NCI-H345 treated with DMSO at 0.1 percent for 48 hours (cell line): ENCODE measurements around the gene OR5A1.
"Not testable (repeated sequence)": the region's sequence is repeated elsewhere in the genome, so short reads cannot be mapped to it uniquely, and the experiment has no call there.

ENCODE experiments used
- DNase-seq: peaks from one replicate; lab custom pipeline; 2025; ENCODE audit not compliant: unreplicated experiment; lab: John Stamatoyannopoulos, UW

The OR5A1 gene

DNA sequence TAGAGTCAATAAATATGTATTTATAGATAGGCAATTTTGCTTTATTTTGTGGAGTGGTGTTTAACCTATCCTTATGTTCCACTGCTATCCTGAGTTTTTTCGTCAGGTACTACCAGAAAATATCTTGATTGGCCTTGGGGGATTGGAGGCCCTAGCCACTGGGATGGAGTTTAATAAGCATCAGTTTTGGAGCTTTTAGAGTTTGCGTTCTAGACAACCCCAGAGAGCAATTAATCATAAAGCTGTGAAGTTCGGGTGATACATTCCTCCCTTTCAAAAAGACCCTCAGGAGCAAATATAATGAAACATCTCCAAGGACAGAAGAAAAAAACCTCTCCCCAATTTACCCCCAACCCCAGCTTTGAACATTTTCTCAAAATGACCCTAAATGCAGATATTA is at the start of gene OR5A1:
TSS of gene OR5A1 (plus strand) at position 301 of the 400 bp plus-strand sequence. CDS start 6,700 bp downstream, outside the sequence.
- DNase-seq, result no peak

- no peak for DNase-seq
These were observed 42.1 kb upstream of the OR5A1 start for GRCh38 chr11:59394186-59394585.

GRCh38 chr11:59400461-59401261 is 35.6 kb upstream of the OR5A1 start:
- no peak for DNase-seq

DNA sequence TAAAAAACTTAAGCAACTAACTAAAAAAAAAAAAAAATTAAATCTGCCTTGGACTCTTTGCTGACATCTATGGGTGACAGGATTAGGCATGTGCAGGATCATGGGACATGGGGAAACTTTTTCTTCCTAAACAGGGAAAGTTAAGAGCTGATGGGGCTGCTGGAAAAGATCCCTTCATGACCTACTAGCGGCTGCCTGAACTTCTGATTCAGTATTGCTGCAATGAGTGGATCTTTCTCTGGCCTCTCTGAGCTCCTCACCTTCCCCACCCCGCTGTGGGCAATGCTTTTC is 35.1 kb upstream of the OR5A1 start:
- no peak for DNase-seq

- no peak for DNase-seq
These were observed 32.7 kb upstream of the OR5A1 start for GRCh38 chr11:59403546-59403945.

DNA sequence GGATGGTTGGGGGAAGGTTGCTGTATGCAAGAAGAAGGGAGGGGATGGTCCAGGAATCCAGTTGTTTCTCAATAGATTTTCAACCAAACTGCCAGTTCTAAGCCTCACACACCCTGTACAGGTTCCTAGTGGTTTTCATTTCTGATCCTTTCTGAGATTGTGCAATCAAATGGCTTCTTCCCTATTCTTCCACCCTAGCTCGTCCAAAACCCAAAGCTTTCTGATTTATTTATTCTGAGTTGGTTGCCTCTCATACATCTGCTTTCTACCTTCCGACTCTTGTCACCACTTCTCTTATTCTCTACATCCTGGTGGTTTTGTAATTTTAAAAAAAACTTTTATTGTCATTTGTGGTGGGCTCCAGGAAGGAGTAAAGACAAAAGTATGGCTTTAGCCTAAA is 22.6 kb upstream of the OR5A1 start:
- DNase-seq, result no peak

- DNase-seq, result no peak
These were observed 21.2 kb upstream of the OR5A1 start for GRCh38 chr11:59415111-59415510.

DNA sequence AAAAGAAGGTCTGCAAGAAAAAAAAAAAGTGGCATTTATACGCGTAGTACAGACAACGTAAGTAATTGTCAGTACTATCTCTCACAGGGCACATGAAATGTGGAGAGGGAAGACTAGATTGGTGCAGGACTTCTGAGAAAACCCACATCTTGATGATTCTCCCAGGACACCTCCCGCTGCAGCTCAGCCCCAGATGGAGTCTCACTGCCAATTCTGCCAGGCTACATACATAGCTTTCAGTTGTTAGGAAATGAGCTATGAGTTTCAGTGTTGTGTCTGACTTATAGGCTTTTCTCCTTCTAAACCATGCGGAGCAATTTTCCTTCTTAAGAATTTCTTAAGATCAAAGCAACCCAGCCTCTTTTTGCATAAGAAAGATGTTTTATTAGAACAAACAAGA is 19.7 kb upstream of the OR5A1 start:
- no peak for DNase-seq

- DNase-seq, result no peak
These were observed 19.2 kb upstream of the OR5A1 start for GRCh38 chr11:59417023-59417422.

- no peak for DNase-seq
These were observed 18.1 kb upstream of the OR5A1 start for GRCh38 chr11:59418156-59418555.

DNA sequence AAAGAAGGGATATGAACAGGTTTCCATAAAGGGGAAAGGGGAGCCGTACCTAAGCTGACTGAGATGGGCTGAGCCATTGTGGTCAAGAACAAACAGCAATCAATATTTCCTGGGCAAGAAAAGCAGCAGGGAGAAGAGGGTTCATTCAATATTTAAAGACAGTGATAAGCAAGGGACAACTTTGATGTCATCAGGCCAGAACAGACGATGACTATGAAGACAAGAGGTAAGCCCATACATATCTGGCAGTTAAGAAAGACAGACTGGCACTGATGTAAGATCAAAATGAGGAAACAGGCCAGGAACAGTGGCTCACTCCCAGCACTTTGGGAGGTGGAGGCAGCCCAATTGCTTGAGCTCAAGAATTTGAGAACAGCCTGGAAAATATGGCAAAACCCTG is 12.4 kb upstream of the OR5A1 start:
- no peak for DNase-seq

DNA sequence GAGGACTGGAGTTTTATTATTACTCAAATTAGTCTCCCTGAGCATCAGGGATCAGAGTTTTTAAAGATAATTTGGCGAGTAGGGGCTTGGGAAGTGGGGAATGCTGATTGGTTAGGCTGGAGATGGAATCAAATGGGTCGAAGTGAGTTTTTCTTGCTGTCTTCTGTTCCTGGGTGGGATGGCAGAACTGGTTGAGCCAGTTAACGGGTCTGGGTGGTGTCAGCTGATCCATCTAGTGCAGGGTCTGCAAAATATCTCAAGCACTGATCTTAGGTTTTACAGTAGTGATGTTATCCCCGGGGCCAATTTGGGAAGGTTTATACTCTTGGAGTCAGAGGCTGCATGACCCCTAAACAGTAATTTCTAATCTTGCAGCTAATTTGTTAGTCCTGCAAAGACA is 11.1 kb upstream of the OR5A1 start:
- DNase-seq, result no peak

GRCh38 chr11:59426361-59427067 is 9.8 kb upstream of the OR5A1 start, which contains the start of gene OR5A2:
Gene OR5A2 (minus strand): TSS chr11:59426413. CDS start chr11:59422953, 3,460 bp downstream.
- DNase-seq, result no peak

DNA sequence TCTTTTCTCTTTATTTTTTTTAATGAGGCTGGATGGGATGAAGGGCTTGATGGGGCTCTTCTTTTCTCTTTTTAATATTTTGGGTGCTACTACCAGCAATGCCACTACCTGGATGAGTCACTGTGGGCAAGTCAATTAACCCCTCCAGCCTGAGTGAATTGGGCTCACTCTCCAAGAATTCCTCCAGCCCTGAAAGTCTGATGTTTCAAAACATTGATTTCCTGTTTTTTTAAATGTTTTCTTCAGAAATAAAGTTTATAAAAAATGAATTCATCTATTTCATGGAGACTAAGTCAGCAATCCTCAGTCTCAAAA is 9.2 kb upstream of the OR5A1 start:
- DNase-seq, result no peak

DNA sequence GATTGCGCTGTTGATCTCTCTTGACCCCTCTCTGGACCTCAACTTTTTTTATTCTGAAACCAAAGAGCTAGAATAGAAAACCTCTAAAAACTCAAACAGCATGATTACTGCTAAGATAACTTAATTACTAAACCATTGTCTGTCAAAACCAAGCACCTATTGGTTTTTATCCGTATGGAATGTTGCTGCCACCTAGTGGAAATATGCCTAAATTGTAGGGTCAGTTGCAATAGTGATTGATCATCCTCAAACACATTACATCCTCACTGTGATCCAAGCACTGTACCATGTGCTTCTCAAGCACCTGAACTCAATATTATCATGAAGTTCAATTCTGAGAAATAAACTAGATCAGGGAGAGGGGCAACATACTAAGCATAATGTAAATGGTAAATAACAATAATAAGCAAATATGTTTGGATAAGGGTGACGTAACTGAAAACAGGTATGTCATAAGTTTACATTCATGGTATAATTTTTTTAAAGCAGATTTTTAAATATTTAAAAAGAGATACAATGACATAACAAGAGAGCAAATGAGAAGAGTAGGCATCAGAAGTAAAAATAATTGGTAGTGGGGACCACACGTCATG is 6.2 kb upstream of the OR5A1 start:
- DNase-seq, result peak; percentile 39

DNA sequence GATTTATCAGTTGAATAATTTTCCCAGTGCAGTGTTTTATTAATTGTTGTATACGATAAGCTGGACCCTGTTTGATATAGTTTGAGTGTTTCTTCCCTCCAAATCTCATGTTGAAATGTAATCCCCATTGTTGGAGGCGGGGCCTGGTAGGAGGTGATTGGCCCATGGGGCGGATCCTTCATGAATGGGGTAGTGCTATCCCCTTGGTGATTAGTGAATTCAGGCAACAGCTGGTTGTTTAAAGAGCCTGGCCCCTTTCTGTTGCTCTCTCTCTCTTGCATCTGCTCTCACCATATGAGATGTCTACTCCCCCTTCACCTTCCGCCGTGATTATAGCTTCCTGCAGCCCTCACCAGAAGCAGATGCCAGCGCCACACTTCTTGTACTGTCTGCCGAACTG is 1.5 kb downstream of the OR5A1 start:
- no peak for DNase-seq

GRCh38 chr11:59445624-59446023 is 9.4 kb downstream of the OR5A1 start:
- not testable (repeated sequence) for DNase-seq

GRCh38 chr11:59448484-59448883 is 12.2 kb downstream of the OR5A1 start:
- no peak for DNase-seq

- no peak for DNase-seq
These were observed 20.4 kb downstream of the OR5A1 start, which contains the start of gene OR4D6 for GRCh38 chr11:59456661-59457060. Gene OR4D6 (plus strand): TSS chr11:59456961. CDS start chr11:59456961, 0 bp downstream.

DNA sequence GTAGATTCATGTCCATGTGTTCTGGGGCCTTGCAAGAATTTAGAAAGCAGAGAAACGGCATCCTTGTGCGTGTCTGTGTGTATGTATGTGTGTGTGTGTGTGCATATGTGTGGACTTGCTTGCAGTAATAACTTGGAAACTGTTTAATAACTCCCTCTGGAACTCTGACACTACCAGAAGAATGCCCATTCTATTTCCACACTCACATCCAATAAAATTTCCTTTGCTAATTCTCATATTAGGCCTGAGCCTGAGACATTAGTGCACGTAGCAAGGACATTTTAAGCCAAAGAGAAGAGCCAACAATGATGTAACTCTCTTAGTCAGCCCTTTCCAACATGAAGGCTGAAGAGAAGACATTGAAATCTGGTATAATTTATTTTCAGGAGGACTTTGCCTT is 23.6 kb downstream of the OR5A1 start:
- DNase-seq, result no peak

- no peak for DNase-seq
These were observed 26.9 kb downstream of the OR5A1 start for GRCh38 chr11:59463190-59463641.

DNA sequence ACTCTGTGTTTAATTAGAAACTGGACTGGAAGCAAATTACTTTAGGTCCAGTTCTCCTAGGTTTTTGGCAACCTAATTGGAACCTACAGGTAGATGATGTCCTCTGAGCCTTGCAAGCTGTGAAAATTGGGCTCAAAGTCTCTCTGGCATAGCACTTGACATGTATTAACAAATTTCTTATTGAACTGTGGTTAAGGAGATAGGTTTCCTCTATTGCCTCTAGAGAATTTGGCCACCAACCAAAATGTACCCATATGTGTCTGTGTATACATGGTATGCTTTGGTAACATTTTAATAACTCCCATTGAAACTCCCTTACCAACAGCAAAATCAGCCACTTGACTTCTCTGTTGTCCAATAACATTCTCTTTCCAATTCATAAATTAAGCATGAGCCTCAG is 36.7 kb downstream of the OR5A1 start, which contains the start of gene OR4D10:
TSS of gene OR4D10 (plus strand) at position 301 of the 400 bp plus-strand sequence. CDS start 4,115 bp downstream, outside the sequence.
- no peak for DNase-seq
